GM11168 (cell line): ENCODE data around the gene KLHL18.

Experiments used
- in situ Hi-C: fragments of 300-500 bp; cut with MboI; formaldehyde crosslinking; loops from one replicate; pipeline ENCODE4 v1.12.0; 2022; ENCODE audit warnings: low sequenced_read_pairs; ENCODE audit not compliant: unreplicated experiment

Gene KLHL18

DNA sequence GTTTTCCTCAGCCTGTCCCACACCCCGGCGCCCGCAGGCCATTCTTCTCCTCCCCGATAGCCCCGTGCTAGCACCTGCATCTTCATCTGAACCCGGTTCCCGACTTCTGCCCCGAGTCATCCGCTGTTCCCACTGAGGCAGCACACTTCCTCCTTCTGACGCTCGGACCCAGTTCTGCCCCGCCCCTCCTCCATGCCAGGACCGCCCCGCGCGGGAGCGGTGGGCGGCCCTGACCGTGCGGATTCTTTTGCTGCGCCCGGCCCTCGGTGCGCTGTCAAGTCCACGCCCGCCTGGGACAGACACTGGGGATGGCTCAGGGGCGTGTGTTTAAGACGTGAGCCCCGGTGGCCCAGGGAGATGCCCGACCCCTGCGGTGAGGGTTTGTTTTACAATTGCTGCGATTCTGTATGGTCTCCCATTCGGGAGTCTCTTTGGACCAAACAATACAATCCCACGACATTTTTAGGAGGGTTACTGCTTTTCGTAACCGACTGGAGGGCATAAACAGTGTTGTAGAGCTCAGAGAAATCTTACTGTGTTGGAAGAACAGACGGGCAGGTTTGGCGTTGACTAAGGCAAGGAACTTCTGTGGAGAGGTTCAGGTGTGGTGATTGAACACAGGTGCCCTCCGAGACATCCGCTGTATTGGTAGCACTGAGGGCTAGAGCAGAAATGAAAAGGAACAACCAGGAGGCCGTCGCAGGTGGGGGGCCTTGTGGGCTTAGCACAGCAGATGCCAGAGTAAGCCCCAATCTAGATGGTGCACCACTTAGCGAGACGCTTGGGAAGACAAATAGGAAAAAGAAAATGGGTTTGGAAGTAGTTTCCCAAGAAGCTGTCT is 98.8 kb downstream of the KLHL18 start:
- in situ Hi-C loops: no loop called here

DNA sequence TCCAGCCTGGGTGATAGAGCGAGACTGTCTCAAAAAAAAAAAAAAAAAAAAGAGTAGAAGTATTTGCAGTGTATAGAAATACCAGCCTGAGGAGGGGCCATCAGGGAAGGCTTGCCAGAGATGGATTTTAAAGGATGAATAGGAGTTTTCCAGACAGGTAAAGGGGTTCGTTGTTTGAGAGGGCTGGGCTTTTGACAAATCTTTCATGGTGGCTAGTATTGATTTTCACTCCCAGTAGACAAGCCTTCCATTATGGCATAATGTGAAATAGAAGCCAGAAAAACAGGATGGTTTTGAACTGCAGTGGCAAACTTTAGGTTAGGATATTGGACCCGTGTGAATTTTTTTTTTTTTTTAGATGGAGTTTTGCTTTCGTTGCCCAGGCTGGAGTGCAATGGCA is 101.7 kb downstream of the KLHL18 start:
- in situ Hi-C loops: no loop called here

DNA sequence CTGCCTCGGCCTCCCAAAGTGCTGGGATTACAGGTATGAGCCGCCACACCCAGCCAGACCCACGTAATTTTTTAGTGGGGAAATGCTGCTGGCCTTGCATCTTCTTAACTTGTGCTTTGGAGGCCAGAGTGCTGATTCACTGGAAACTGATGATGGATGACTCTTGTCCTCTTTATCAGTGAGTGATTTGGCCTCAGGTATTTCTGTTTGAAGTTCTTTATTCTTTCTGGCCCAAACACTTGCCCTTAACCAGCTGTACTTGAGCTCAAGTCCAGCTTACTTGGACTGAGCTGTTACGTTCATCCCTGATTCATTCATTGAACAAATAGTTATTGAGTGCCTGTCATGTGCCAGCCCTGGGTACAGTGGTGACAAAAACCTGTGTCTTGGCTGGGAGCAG is 102.3 kb downstream of the KLHL18 start:
- in situ Hi-C loops: no loop called here

DNA sequence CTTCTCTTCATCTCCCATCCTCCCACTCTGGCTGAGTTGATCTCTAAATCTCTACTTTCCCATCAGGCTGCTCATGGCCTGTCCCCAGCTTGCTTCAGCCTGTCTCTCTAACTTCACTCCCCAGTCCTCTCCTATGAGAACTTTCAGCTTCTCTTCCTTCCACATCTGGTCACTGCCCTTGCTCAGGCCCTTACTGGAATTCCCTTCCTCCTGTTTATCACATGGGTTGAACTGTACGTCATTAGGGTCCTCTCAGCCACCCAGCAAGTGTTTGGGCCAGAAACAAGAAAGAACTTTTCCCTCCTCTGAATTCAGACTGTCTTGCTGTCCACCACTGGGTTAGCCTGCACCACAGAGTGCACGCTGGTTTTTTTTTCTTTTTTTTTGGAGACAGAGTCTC is 103.1 kb downstream of the KLHL18 start:
- in situ Hi-C loops: no loop called here

DNA sequence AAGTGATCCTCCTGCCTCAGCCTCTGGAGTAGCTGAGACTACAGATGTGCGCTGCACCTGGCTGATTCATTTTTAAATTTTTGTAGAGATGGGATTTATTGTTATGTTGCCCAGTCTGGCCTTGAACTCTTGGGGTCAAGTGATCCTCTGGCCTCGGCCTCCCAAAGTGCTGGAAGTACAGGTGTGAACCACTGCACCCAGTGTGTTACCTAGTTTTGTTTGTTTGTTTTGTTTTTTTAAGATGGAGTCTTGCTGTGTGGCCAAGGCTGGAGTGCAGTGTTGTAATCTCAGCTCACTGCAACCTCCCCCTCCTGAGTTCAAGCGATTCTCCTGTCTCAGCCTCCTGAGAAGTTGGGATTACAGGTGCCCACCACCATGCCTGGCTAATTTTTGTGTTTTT is 110.2 kb downstream of the KLHL18 start:
- in situ Hi-C loops: no loop called here

DNA sequence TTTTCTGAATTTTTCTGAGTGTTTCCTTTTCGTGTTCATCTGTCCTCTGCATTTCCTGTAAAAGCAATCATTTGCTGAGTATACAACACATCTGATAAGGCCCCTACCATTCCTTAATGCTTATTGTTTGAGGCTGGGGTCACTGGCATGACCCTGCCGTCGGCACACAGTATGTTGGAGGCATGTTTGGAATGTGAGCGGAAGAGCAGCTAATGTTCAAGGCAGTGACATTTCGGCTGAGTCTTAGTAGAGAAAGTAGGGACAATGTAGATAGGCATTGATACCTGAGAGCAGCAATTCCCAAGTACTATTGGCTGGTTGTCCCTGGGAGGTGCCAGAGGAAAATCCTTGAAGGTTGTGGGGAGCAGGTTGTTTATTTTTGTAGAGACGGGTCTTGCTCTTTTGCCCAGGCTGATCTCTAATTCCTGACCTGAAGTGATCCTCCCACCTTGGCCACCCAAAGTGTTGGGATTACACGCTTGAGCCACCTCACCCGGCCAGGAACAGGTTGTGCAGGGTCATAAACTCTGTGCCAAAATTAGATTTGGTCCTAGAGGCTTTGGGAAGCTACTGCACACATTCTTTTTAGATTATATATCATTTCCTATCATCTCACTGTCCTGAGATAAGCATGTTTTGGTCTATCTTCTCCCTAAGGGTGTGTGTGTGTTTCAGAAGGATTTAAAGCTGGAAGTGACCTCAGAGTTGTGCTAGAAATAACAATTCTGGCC is 111.6 kb downstream of the KLHL18 start:
- in situ Hi-C loops: no loop called here

DNA sequence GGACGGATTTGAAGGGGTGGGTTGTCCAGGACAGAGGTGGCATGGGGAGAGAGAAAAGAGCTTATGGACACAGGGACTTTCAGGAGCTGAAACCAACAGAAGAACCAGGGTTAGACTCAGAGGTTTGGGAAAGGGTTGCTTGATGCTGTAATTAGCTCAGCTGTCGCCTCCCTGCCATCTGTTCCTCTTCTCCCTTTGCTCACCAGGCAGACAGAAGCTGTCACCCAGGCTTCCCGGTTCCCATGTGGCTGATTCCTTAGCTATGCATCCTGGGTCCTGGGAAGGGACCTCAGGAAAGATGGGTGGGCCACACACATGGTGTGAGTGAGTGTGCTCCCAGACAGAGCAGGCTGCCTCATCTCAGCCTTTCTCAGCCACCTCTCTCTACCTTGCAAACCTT is 112.1 kb downstream of the KLHL18 start:
- in situ Hi-C loops: no loop called here
